ENCODE measurements around the gene GRAP2.
A peak's percentile ranks its signal among the peaks of the same experiment; 100 is the strongest.
"Not testable (repeated sequence)": the region's sequence is repeated elsewhere in the genome, so short reads cannot be mapped to it uniquely, and the experiment has no call there.

Gene GRAP2

DNA sequence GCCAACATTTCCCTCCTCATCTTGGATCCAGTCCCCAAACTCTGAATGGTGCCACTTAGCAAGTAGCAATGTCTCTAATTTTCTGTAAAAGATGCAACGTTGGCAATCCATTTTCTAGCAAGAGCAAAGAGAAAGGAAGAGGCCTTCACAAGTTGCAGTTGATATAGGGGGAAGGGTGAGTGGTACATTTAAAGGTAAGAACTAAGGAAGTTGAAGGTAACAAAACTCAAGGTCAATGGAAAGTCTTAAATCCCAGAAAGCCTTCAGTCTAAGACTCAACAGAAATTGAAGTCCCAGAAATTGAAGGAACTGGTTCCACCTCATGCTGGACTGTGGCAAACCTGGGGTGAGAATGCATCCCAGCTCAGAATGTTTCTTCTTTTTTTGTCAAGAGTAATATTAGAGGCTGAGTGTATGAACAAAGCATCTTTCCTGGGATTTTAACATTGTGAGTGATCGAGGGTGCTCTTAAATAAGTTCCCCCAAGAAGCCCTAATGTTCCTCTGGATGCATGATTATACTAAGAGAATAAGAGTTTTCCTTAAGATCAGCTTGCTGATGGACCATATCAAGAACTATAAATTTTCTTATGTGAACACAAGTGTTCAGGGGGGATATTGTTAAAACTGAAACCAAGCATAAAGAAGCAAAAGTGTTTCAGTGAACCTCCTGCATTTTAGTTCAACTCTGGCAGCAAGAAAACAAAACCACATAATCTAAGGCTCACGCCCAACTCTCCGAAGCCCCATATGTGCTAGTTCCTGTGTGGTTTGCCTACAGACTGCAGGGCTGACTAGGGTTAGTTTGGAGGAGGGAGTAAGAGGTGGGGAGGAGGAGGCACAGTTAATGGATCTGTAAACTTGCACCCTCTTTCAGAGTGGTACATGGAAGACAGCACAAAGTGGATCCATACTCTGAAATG lies at the start of gene GRAP2:
Gene GRAP2, plus strand, starts transcription at position 779 of the 922 bp plus-strand sequence. CDS start 46,023 bp downstream, outside the sequence.
- DNase-seq: no peak

DNA sequence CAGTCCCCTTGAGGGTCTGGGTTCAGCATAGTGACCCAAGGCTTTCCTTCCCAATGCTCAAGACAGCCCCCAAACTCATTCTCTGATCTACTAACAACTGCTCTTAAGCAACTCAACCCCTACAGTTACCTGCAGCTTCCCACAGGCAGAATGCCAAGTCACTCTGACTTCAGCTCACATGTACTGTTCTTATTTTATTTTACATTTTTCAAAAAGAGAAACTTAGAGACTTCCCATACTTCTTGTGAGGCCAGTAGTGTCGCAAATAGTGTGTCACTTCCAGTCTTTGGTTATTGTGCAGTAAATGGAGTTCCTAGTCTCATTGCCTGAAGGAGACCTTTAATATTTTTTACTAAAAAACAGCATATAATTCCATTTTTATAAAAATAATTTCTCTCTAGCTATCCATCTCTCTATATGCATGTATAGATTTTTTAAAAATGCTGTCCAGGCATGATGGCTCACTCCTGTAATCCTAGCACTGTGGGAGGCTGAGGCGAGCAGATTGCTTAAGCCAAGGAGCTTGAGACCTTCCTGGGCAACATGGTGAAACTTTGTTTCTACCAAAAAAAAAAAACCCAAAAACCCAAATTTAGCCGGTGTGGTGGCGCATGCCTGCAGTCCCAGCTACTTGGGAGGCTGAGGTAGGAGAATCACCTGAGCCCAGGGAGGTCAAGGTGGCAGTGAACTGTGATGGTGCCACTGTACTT lies 49.1 kb upstream of the GRAP2 start:
- no peak for DNase-seq

DNA sequence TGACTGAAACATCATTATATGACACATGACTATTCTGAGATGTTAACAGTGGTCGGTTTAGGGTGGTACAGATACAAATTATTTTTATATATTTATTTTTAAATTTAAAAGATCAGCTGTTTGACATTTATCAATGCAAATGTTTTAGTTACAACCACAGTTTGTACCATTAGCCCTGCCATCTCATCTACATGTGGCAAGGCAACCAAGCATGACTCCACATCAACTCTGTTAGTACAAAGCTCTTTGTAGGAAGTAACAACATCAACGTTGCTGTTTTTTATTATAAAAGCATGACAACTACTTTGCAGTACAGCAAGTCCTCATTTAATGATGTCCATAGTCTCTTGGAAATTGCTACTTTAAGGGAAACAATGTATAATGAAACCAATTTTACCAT lies 48.1 kb upstream of the GRAP2 start:
- DNase-seq: no peak

DNA sequence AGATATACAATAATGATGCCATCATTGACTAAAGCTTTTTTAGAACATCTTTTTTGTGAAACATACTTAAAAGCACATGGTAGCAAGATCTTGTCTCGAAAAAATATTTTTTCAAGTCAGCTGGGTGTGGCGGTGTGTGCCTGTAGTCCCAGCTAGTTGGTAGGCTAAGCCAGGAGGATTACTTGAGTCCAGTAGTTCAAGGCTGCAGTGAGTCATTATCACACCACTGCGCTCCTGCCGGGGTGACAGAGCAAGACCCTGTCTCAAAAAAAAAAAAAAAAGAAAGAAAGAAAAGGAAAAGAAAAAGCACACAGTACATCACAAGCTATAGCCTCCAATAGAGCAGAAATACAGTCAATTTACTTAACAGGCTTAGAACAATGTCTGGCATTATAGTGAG lies 44.3 kb upstream of the GRAP2 start:
- DNase-seq: no peak

DNA sequence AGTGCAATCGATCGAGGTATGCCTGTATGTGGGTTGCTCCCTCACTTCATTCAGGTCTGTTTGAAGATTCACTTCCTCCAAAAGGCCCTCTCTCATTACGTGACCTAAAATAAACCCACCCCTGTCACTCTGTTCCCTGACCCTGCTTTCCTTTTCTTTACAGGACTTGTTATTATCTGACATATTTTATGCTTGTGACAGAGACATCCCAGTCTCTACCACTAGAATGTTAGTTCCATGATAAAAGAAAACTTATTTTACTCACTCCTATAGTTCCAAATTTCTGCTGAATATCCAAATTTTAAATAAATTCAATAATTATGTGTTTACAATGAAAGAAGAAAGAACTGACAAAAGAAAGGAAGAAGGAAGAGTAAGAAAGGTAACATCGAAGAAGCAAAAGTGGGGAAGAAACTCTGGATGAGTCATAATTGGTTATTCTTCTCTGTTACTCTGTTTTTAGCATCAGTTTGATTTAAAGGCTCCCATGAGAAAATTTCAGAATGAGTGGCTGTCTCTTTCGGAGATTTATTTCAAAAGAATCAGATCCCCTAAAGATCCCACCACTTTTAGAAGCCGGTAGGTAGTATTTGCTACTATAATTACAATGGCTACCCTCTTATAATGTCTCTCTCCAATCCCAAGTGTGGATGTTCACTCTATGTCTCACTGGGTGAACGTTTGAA lies 40.8 kb upstream of the GRAP2 start:
- no peak for DNase-seq

DNA sequence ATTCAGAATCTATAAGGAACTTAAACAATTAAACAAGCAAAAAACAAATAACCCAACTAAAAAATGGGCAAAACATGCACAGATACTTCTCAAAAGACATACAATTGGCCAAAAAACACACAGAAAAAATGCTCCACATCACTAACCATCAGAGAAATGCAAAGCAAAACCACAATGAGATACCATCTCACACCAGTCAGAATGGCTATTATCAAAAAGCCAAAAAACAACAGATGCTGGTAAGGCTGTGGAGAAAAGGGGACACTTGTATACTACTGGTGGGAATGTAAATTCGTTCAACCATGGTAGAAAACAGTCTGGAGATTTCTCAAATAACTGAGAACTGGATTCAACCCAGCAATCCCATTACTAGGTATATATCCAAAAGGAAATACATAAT lies 32.1 kb upstream of the GRAP2 start:
- no peak for DNase-seq

DNA sequence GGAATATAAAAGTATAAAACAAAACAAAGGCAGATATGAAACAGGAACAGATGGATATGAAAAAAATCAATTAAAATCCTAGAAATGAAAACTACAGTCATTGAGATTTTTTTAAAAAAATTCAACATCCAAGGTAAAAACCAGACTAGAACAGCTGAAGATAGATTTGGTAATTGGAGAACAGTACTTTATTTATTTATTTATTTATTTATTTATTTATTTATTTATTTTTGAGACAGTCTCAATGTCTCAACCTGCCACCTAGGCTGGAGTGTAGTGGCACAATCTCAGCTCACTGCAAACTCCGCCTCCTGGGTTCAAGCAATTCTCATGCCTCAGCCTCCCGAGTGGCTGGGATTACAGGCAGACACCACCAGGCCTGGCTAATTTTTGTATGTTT lies 31.1 kb upstream of the GRAP2 start:
- not testable (repeated sequence) for DNase-seq

DNA sequence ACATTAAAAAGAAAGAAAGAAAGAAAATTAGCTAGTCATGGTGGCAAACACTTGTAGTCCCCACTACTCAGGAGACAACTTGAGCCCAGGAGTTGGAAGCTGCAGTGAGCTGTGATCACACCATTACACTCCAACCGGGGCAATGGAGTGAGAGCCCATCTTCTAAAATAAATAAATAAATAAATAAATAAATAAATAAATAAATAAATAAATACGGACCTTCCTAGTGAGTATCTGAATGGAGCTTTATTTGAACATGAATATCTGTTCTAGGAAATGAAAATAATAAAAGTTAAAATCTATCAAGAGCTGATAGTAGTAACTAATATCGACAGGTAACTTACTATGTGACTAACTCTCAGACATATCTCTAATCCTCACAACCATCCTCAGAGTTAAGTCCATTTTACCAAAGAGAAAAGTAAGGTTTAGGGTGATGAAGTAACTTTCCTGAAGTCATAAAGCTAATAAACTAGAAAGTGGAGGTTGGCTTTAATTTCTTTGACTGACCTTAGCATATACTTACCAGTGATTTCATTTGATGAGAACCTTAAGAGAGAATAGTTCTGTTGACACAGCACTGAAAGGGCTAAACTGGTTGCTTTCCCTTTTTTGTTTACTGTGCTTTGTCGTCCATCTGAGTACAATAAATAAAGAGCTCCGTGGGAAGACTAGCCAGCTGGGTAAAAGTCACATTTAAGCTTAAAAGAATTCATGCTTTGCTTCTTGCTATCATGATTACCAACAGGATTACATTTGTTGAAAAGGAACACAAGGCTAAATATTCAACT lies 29.7 kb upstream of the GRAP2 start:
- peak; percentile 47 for DNase-seq

DNA sequence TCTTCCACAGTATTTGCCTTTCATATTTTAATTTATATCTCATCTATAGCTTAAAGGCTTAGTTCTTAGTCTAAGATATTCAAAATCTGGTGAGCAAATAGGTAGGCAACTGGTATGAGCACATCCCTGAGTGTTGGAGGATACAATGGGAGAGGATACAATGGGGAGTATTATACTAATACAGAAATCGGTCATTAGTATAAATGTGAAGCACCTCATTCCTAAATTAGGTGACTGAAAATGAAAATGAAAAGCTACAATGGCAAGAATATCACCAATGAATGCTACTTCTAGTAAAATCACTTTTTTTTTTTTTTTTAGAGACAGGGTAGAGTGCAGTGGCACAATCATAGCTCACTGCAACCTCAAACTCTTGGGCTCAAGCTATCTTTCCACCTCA lies 28.3 kb upstream of the GRAP2 start:
- no peak for DNase-seq

DNA sequence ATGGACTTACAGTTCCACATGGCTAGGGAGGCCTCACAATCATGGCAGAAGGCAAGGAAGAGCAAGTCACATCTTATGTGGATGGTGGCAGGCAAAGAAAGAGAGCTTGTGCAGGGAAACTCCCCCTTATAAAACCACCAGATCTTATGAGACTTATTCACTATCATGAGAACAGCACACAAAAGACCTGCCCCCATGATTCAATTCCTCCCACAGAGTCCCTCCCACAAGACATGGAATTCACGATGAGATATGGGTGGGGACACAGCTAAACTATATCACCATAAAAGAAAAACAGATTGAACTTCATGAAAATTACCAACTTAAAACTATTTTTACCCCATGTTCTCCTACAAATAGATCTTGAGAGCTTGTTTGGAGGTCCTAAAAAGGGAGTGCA lies 26.9 kb upstream of the GRAP2 start:
- no peak for DNase-seq

DNA sequence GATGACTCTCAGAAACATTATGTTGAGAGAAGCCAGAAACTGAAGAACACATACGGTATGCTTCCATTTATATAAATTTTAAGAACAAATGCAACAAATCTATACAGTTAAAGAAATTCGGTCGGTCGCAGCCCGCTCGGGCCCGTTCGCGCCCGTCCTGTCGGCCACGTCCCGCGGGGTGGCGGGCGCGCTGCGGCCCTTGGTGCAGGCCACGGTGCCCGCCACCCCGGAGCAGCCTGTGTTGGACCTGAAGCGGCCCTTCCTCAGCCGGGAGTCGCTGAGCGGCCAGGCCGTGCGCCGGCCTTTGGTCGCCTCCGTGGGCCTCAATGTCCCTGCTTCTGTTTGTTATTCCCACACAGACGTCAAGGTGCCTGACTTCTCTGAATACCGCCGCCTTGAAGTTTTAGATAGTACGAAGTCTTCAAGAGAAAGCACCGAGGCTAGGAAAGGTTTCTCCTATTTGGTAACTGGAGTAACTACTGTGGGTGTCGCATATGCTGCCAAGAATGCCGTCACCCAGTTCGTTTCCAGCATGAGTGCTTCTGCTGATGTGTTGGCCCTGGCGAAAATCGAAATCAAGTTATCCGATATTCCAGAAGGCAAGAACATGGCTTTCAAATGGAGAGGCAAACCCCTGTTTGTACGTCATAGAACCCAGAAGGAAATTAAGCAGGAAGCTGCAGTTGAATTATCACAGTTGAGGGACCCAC lies 25.6 kb upstream of the GRAP2 start:
- not testable (repeated sequence) for DNase-seq

DNA sequence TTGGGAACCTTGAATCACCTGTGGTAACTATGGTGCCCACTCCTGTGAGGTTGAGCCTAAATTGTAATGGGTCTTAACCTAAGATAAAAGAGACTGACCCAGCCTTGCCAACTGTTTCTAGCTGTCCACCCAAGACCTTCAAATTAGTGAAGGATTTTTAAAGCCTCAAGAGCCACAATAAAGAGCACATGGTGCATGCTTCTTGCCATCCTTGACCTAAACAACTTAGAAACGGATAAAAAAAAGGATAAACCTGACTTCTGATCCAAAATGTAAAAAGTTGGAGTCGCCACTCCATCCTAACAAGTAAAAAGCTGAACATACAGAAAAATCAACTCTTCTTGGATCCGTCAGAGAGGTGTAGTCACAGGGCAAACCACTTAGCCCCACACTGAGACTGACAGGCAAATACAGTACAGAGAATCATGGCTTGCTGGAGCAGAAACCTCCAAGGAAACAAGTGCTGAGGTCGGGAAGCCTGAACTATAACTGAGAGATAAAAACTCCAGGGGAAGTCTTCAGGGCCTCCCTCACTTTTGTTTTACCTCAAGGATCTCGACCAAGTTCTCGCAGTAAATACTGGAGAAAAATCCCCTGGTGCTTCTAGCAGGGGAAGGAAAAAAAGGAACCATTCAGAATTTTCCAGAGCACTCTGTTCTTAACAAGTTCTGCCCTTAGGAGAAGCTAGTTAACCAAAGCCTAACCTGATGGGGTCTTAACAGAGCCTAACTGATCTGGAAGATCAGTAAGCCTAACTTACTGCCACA lies 23.6 kb upstream of the GRAP2 start:
- DNase-seq: no peak

DNA sequence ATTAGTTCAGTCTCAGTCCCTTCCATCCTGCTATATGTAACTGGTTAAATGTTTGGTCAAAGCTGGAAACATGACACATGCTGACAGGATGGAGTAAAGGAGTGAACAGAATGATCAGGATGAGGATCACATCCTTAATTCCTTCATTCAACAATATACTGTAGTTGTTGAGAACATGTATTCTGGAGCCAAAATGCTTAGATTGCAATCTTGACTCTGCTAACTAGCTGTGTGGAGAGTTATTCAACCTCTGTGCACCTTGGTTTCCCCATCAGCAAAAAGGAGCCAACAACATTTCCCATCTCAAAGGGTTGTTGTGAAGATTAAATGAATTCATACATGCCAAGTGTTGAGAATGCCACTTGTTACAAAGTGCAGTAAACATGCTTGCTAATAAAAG lies 20.2 kb upstream of the GRAP2 start:
- DNase-seq: no peak

DNA sequence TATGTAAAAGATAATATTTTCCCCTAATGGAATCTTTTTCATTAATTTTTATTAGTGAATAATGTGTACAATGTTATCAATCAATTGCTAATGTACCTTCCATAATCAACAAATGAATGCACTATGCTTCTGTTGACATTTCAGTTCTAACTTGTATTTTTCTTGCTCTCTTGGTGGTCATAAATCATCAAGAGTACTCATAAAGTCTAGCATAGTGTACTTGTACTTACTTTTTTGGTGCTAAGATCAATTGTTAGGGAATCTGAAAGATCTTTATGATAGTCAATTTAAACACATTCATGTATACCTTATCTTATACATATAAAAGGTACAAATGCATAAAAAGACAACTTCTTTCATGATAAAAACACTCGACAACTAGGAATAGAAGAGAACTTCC lies 17.8 kb upstream of the GRAP2 start:
- no peak for DNase-seq

DNA sequence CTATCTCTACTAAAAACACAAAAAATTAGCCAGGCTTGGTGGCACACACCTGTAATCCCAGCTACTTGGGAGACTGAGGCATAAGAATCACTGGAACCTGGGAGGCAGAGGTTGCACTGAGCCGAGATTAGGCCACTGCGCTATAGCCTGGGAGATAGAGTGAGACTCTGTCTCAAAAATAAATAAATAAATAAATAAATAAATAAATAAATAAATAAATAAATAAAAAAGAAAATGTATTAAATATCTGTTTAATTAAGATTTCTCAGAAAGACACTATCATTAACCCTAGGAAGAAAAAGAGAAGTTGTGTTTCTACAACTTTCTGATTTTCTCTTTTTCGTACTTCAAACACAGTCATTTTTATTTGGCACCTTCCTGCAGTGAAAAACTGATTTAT lies 11.0 kb upstream of the GRAP2 start:
- DNase-seq: not testable (repeated sequence)

DNA sequence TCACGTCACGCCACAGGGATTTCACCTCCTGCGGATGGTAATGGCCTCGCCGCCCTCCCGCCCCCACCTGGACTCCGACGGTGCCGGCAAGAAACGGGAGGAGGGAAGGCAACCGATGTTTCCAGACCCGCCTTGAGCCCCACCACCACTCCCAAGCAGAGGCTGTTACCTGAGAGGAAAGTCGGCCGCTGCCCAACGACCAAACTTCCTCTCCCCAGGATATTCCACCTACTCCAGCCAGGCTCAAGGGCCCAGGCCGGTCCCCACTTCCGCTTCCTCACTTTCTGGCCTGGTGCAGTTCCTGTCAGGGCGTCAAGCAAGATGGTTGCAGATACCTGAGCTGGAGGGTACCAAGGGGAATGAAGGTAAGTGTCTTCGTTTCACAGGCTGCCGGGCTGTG lies 7.4 kb upstream of the GRAP2 start, which contains the start of gene ENTHD1:
Gene ENTHD1, minus strand, starts transcription at position 235 of the 400 bp plus-strand sequence. CDS start 6,012 bp downstream, outside the sequence.
- DNase-seq: no peak

DNA sequence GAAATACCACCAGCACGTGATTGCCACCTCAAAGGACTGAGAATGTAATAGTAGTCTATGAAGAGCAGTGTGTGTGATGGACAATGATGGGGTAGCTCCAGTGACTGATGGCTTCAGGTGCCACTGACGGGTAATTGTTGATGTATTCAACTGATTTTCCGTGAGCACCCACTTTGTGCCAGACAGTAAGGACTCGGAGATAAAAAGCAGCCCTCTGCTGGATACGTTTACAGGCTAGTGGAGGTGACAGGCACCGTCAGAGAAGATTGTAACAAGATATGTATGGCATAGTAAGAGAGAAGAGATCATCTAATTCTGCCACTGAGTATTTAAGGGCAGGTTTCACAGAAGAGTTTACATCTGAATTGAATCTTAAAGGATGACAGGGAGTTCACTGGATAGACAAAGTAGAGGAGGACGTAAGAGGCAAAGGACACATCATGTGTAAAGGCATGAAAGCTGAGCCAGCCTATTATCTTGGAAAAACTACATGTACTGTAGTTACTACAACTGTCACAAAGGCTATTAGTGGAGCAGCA lies 6.3 kb upstream of the GRAP2 start:
- no peak for DNase-seq

DNA sequence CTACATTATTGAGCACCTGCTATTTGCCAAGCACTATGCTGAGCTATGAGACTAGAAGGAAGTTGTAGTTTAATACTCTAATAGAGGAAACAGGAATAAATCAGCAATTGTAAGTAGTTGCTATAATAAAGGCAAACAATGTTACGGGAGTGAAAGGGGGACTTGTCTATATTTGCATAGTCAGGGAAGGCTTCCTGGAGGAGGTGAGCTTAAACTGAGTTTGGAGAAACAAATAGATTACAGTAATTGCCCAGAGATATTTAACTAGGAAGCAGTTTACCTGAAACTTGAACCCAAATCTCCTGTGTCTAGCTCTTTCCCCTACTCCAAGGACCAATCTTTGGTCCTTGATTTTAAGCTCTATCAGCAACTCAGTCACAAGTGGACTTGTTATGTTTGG lies 5.2 kb upstream of the GRAP2 start:
- DNase-seq: no peak

DNA sequence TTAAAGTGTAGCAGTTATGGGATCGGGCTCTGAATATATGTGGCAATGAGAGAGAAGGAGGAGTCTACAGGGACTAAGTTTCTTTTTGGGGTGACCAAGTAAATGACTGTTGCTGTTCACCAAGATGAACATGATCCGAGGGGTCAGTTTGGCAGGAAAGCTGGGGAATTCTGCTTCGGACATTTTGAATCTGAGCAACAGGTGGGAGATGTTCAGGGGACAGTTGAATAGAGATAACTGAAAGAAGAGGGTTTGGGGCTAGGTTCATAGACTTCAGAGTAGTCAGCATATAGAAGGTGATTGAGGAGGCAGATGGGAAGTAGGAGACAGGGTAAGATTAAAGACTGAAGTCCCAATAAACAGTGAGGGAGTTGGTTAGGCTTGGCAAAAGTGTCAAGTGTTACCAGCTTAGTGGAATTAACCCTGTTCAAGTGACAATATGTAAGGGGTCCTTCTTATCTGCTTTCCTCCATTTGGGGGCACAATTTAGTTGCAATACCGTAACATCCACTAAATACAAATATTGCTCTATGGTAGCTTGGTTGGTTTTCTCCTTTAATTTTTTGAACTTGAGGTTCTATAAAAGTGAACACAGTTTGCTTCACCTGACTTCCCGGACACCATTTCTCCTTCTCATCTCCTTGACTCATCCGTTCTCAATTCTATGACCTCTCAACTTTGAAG lies 4.4 kb upstream of the GRAP2 start:
- no peak for DNase-seq

DNA sequence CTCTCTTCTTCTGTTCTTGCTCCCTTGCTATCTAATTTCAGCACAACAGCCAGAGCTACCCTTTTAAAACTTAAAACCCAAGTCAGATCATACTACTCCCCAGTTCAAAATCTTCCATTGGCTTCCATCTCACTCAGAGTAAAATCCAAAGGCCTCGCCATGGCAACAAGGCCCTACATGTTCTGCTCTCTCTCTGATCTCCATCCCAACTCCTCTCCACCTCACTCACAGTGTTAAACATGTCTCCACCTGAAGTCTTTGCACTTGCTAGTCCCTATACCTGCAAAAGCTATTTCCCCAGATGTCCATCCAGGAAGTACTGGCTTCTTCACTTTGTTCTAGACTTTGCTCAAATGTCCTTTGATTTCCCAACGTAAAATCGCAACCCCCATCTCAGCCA lies 3.0 kb upstream of the GRAP2 start:
- DNase-seq: no peak
